ENCODE data around the gene CPM. TPM values are rescaled to one million over a fixed set of nuclear protein-coding genes. Genes with fewer than 3 reads are reported as not detected.
A peak's percentile ranks its signal among the peaks of the same experiment; 100 is the strongest.

Gene CPM
- total RNA-seq = 1 to 10 TPM; 1.1 to 6.1 TPM

DNA sequence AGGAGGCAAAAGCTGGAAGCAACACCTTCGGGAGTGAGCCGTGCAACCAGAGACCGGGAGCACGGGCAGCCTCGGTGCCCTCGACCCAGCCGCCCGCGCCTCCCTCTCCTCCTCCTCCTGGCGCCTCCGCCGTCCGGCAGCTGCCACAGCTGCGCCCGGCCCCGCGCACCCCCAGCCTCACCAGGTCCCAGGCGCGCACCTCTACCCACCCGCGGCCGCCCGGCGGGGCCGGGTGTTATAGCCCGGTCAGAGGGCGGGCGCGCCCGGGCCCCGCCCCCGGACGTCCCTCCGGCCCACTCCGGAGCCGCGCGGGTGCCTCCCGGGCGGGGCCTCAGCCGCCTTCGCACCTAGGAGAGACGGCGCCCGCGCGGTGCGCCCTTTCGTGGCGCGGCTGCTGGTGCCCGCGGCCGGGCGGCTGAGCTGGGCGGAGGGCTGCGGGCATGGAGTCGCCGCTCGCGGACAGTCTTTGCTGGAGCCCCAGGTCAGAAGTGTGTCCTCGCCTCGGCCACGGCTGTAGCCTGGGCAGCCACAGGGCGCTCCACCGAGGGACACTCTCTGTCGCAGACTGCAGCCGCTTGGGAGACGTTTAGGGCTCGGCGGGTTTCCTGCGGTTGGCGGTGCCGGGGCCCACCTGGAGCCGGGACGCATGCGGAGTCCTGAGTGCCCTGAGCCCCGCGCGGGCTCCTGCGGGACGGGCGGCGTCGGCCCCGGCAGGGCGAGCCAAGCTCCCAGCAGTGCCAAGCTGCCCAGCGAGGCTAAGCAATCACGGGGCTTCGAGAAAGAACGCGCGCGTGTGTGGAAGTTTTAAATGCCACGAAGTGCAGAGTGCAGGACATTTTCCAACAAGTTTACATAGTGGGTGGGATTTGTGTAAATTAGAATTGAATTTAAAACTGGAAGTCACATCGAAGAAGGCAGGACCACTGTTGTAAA lies at the start of gene CPM:
CPM (minus strand) TSS at position 211 of the 933 bp plus-strand sequence. CDS start 334 bp downstream, outside the sequence.
- H3K9me3 Mint-ChIP-seq (ENCODE audit: low read depth) = no peaks in the 10 kb centered on the region
- H3K27ac Mint-ChIP-seq = no peak within 1 kb of the TSS
- peaks cover 13% of the 10 kb centered on the region for H3K4me1 Mint-ChIP-seq
- ATAC-seq = peak; percentile 99
- DNase-seq = peak; percentile 73
- peaks cover 2% of the 10 kb centered on the region for H3K36me3 Mint-ChIP-seq
- peak within 1 kb of the TSS; percentile 69 for H3K4me3 Mint-ChIP-seq
- CTCF ChIA-PET = interaction anchor here (0.8 kb wide), 1 partner anchor 30 kb away, joined by 3 read pairs; no protein-coding TSS in a partner anchor
- peaks cover 48% of the 10 kb centered on the region for H3K27me3 Mint-ChIP-seq

- CTCF ChIA-PET = no interaction called here
- H3K36me3 Mint-ChIP-seq = peaks cover 6% of the 10 kb centered on the region
- H3K4me3 Mint-ChIP-seq = no peak overlapping the region
- peaks cover 10% of the 10 kb centered on the region for H3K9me3 Mint-ChIP-seq (ENCODE audit: low read depth)
- ATAC-seq = no peak
- no peak for DNase-seq
- H3K27ac Mint-ChIP-seq = no peak overlapping the region
- peaks cover 2% of the 10 kb centered on the region for H3K27me3 Mint-ChIP-seq
- H3K4me1 Mint-ChIP-seq = peaks cover 6% of the 10 kb centered on the region
These were observed 48.5 kb upstream of the CPM start for GRCh38 chr12:68981516-68981915.

DNA sequence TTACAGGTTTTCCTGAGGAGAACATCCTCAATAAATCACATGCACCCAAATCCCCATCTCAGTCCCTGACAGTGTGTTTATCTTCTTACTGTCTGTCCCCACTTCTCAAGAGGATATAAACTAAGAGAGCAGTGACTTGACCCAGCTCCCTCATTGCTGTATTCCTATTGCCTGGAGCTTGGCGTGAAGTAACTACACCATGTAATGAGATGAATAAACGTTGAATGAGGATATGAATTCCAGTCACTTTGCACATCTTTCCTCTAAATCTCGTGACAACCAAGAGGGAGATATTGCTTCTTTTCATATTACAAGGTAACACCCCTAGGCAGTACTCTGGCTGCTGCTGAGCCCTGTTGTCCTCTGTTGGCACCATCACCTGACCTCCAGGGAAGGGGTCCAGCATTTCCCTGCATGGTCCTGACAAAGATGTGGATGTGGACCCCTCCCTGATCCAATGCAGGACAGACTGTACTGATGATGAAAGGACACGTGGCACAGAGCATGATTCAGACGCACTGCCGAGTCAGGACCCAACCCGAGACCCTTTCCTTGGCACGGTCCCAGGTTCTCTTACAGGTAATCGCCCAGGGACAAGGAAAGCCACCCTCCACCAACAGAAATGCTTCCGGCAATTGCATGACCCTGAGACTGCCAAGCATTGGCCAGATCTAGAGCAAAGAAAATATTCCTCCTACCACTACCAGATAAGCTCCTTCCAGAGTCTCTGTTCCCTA lies 47.7 kb upstream of the CPM start:
- peaks cover 2% of the 10 kb centered on the region for H3K27me3 Mint-ChIP-seq
- H3K4me1 Mint-ChIP-seq = peaks cover 6% of the 10 kb centered on the region
- no peak overlapping the region for H3K4me3 Mint-ChIP-seq
- CTCF ChIA-PET = no interaction called here
- H3K9me3 Mint-ChIP-seq (ENCODE audit: low read depth) = peaks cover 10% of the 10 kb centered on the region
- DNase-seq (no peak), ATAC-seq (no peak)
- H3K27ac Mint-ChIP-seq = no peak overlapping the region
- H3K36me3 Mint-ChIP-seq = peaks cover 6% of the 10 kb centered on the region

- H3K4me3 Mint-ChIP-seq = no peak overlapping the region
- CTCF ChIA-PET = no interaction called here
- H3K27me3 Mint-ChIP-seq = peaks cover 2% of the 10 kb centered on the region
- DNase-seq (no peak), ATAC-seq (no peak)
- peaks cover 10% of the 10 kb centered on the region for H3K9me3 Mint-ChIP-seq (ENCODE audit: low read depth)
- peaks cover 6% of the 10 kb centered on the region for H3K4me1 Mint-ChIP-seq
- peaks cover 6% of the 10 kb centered on the region for H3K36me3 Mint-ChIP-seq
- H3K27ac Mint-ChIP-seq = no peak overlapping the region
These were observed 45.7 kb upstream of the CPM start for GRCh38 chr12:68978678-68979077.

DNA sequence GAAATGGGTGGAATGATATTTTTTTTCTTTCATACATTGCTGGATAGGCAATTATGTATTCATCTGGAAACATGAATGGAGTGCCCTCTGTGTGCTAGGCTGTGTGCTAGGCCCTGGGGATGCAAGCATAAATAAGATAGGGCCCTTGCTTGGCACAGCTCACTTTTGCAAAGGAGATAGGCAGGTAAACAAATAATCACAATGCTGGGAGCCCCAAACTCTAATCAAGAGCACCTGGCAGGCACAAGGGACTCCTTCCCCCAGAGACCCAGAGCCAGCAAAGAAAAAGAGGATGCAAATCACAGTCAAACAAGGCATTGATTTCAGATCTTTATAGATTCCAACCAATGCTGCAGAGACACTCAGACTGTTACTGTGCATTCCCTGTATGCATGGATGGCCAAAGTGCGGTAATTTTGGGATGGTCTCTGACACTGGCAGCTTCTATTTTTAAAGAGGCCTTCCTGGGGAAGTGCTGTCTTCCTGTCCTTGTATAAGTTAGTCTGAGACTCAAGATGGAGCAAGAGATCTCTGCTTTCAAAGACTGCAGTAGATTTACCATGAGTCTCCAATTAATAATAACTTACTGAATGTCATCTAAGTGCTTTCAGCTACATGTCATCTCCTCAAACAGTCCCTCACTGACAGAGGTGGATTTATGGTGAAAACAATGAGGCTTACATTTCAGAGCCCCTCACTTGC lies 45.1 kb upstream of the CPM start:
- ATAC-seq (no peak), DNase-seq (no peak)
- peaks cover 2% of the 10 kb centered on the region for H3K27me3 Mint-ChIP-seq
- no peak overlapping the region for H3K27ac Mint-ChIP-seq
- peaks cover 6% of the 10 kb centered on the region for H3K36me3 Mint-ChIP-seq
- H3K4me3 Mint-ChIP-seq = no peak overlapping the region
- H3K9me3 Mint-ChIP-seq (ENCODE audit: low read depth) = peaks cover 10% of the 10 kb centered on the region
- H3K4me1 Mint-ChIP-seq = peaks cover 6% of the 10 kb centered on the region
- CTCF ChIA-PET = no interaction called here

DNA sequence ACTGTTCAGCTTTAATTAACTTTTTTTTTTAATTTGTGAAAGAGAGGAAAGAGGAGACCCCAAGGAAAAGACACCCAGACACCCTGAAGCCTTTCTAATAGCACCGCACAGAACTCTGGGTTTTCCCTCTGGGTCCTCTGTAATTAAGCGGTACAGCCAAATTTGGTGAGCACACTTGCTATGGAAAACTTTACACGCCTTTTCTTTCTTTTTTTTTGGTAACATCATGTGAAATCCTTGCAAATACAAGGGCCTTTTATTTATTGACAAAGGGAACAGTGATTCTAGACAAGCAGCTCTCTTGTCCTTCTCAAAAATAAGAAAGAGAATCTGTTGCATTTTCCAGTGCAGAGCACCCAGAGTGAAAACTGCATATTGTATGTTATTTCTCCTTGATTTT lies 44.4 kb upstream of the CPM start:
- ATAC-seq (no peak), DNase-seq (no peak)
- Mint-ChIP-seq H3K27me3 (peaks cover 2% of the 10 kb centered on the region), H3K27ac (no peak overlapping the region), H3K4me3 (no peak overlapping the region), H3K9me3 (ENCODE audit: low read depth) (peaks cover 5% of the 10 kb centered on the region), H3K4me1 (peaks cover 6% of the 10 kb centered on the region), H3K36me3 (peaks cover 3% of the 10 kb centered on the region)
- CTCF ChIA-PET = no interaction called here

- peaks cover 2% of the 10 kb centered on the region for H3K27me3 Mint-ChIP-seq
- no peak overlapping the region for H3K27ac Mint-ChIP-seq
- DNase-seq (no peak), ATAC-seq (no peak)
- peaks cover 6% of the 10 kb centered on the region for H3K4me1 Mint-ChIP-seq
- peaks cover 3% of the 10 kb centered on the region for H3K36me3 Mint-ChIP-seq
- peaks cover 2% of the 10 kb centered on the region for H3K9me3 Mint-ChIP-seq (ENCODE audit: low read depth)
- H3K4me3 Mint-ChIP-seq = no peak overlapping the region
- CTCF ChIA-PET = no interaction called here
These were observed 43.4 kb upstream of the CPM start for GRCh38 chr12:68976395-68976841.

GRCh38 chr12:68975811-68976210 lies 42.8 kb upstream of the CPM start:
- Mint-ChIP-seq H3K4me3 (no peak overlapping the region), H3K27me3 (peaks cover 2% of the 10 kb centered on the region)

GRCh38 chr12:68972595-68972994 lies 39.6 kb upstream of the CPM start:
- CTCF ChIA-PET = no interaction called here
- no peaks in the 10 kb centered on the region for H3K27me3 Mint-ChIP-seq
- no peak overlapping the region for H3K27ac Mint-ChIP-seq
- no peak overlapping the region for H3K4me3 Mint-ChIP-seq
- ATAC-seq (no peak), DNase-seq (no peak)
- H3K9me3 Mint-ChIP-seq (ENCODE audit: low read depth) = no peaks in the 10 kb centered on the region
- no peaks in the 10 kb centered on the region for H3K4me1 Mint-ChIP-seq
- no peaks in the 10 kb centered on the region for H3K36me3 Mint-ChIP-seq

More at GRCh38 chr12:68975811-68976210, 42.8 kb upstream of the CPM start:
- DNase-seq = no peak
- Mint-ChIP-seq H3K9me3 (ENCODE audit: low read depth) (peaks cover 2% of the 10 kb centered on the region), H3K27ac (no peak overlapping the region), H3K36me3 (peaks cover 3% of the 10 kb centered on the region), H3K4me1 (peaks cover 6% of the 10 kb centered on the region)
- CTCF ChIA-PET = no interaction called here
- ATAC-seq = no peak

- H3K36me3 Mint-ChIP-seq = no peaks in the 10 kb centered on the region
- ATAC-seq (no peak), DNase-seq (no peak)
- no peaks in the 10 kb centered on the region for H3K27me3 Mint-ChIP-seq
- CTCF ChIA-PET = no interaction called here
- no peak overlapping the region for H3K27ac Mint-ChIP-seq
- H3K4me3 Mint-ChIP-seq = no peak overlapping the region
- H3K4me1 Mint-ChIP-seq = no peaks in the 10 kb centered on the region
- no peaks in the 10 kb centered on the region for H3K9me3 Mint-ChIP-seq (ENCODE audit: low read depth)
These were observed 38.4 kb upstream of the CPM start for GRCh38 chr12:68971404-68971803.

DNA sequence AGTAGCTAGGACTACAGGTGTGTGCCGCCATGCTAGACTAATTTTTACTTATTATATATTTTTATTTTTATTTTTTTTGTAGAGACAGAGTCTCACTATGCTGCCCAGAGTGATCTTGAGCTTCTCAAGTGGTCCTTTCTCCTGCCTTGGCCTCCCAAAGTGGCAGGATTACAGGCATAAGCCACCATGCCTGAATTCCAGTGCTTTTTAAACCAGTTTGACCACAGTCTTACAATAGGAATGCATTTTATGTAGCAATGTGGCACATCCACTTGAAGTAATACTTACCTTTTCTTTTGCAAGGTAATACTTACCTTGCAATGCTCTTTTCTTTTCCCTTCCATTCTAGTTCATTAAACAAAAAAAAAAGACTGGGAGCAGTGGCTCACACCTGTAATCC lies 38.0 kb upstream of the CPM start:
- no peaks in the 10 kb centered on the region for H3K36me3 Mint-ChIP-seq
- no peak overlapping the region for H3K4me3 Mint-ChIP-seq
- no peaks in the 10 kb centered on the region for H3K4me1 Mint-ChIP-seq
- ATAC-seq (no peak), DNase-seq (no peak)
- no peak overlapping the region for H3K27ac Mint-ChIP-seq
- H3K9me3 Mint-ChIP-seq (ENCODE audit: low read depth) = no peaks in the 10 kb centered on the region
- CTCF ChIA-PET = no interaction called here
- H3K27me3 Mint-ChIP-seq = no peaks in the 10 kb centered on the region

DNA sequence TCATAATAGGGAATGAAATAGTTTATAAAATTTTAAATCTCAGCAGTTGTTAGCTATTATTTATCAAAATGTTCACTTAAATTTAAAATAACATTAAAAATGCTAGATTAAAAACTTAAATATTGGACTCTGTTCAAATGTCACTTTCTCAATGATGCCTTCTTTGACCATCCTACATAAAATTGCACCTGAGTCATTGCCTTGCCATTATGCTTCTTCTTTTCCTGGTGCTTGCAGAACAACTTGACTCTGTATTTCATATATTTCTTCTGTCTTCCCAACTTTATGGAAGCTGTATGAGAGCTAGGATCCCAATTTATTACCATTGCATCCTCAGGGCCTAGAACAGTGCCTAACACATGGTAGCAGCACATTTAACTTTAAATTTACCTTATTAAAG lies 37.3 kb upstream of the CPM start:
- DNase-seq (no peak), ATAC-seq (no peak)
- Mint-ChIP-seq H3K4me1 (no peaks in the 10 kb centered on the region), H3K36me3 (no peaks in the 10 kb centered on the region), H3K9me3 (ENCODE audit: low read depth) (no peaks in the 10 kb centered on the region), H3K27me3 (no peaks in the 10 kb centered on the region), H3K4me3 (no peak overlapping the region), H3K27ac (no peak overlapping the region)
- CTCF ChIA-PET = no interaction called here

DNA sequence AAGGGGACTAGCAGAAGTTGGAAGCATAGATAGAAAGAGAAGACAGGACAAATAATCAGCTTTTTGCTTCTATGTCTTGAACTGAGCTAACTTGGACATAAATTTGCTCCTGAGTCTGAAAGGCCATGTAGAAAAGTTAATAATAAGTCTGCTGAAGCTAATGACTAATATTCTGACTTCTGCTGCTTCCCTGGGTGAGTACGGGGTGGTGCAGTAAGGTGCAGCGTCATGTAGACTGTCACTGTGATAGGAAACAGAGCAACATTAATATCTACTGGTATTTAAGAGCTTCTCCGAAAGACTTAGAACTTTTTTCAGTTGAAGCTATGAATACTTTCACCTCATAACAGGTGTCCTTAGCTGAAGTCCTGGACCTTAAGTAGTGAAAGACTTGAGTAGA lies 34.1 kb upstream of the CPM start:
- Mint-ChIP-seq H3K27ac (no peak overlapping the region), H3K9me3 (ENCODE audit: low read depth) (no peaks in the 10 kb centered on the region), H3K4me1 (no peaks in the 10 kb centered on the region), H3K4me3 (no peak overlapping the region), H3K27me3 (no peaks in the 10 kb centered on the region), H3K36me3 (no peaks in the 10 kb centered on the region)
- no peak for ATAC-seq
- no peak for DNase-seq
- CTCF ChIA-PET = no interaction called here

Data from activated CD8-positive, alpha-beta memory T cell treated with anti-CD3 and anti-CD28 coated beads, Interleukin-2, amount 10 ng/mL, durations not matched to agents 7 days and 5 days (primary cell).